ENCODE measurements around the gene CEACAM8.
A peak's percentile ranks its signal among the peaks of the same experiment; 100 is the strongest.
"Not testable (repeated sequence)": the region's sequence is repeated elsewhere in the genome, so short reads cannot be mapped to it uniquely, and the experiment has no call there.

CEACAM8 gene

DNA sequence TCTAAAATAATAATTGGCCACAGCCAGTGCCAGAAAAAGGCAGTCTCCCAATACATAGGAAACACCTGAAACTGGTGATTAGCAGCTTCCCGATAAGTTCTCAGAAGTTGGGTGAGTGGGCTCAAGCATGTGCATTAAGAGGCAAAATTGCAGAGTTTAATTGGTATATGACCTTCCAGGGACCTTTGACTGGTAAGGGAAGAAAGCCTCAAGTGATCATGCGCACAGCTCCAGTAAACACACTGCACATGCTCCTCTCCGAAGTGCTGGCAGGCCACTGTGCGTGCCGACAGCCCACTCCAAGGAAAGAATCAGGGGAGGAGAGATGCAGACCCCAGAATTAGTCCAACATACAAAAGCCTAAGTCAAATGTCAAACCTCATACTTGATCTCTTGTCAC lies 18.9 kb upstream of the CEACAM8 start:
- H2AFZ ChIP-seq (ENCODE audit: low read length), result no peak overlapping the region
- H3K4me2 ChIP-seq (ENCODE audit: low read length), result no peak overlapping the region
- H3K27me3 ChIP-seq (ENCODE audit: insufficient read depth, low read length), result no peaks in the 10 kb centered on the region
- H4K20me1 ChIP-seq (ENCODE audit: insufficient read depth, low read length), result no peaks in the 10 kb centered on the region
- H3K4me3 ChIP-seq (ENCODE audit: low read depth, low read length, poor library complexity, severe bottlenecking), result no peak overlapping the region
- H3F3A ChIP-seq (ENCODE audit: insufficient read depth, low read length), result no peaks in the 10 kb centered on the region
- no peaks in the 10 kb centered on the region for H3K9me2 ChIP-seq (ENCODE audit: low read depth, low read length)
- no peak for TF ChIP-seq EZH2 (IDR thresholded peaks at IDR 0.05; ENCODE audit: borderline replicate concordance, low read length)
- TF ChIP-seq, protein P1, sequence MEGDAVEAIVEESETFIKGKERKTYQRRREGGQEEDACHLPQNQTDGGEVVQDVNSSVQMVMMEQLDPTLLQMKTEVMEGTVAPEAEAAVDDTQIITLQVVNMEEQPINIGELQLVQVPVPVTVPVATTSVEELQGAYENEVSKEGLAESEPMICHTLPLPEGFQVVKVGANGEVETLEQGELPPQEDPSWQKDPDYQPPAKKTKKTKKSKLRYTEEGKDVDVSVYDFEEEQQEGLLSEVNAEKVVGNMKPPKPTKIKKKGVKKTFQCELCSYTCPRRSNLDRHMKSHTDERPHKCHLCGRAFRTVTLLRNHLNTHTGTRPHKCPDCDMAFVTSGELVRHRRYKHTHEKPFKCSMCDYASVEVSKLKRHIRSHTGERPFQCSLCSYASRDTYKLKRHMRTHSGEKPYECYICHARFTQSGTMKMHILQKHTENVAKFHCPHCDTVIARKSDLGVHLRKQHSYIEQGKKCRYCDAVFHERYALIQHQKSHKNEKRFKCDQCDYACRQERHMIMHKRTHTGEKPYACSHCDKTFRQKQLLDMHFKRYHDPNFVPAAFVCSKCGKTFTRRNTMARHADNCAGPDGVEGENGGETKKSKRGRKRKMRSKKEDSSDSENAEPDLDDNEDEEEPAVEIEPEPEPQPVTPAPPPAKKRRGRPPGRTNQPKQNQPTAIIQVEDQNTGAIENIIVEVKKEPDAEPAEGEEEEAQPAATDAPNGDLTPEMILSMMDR (IDR thresholded peaks at IDR 0.05; ENCODE audit: low read length), result no peak
- no peaks in the 10 kb centered on the region for H3K9me3 ChIP-seq (ENCODE audit: low read length)
- H3K79me2 ChIP-seq (ENCODE audit: insufficient read depth, low read length), result no peaks in the 10 kb centered on the region
- no peak overlapping the region for H3K27ac ChIP-seq (ENCODE audit: low read depth, low read length, poor library complexity, severe bottlenecking)
- H3K4me1 ChIP-seq (ENCODE audit: insufficient read depth, low read length, severe bottlenecking), result no peaks in the 10 kb centered on the region
- no peaks in the 10 kb centered on the region for H3K36me3 ChIP-seq (ENCODE audit: insufficient read depth, low read length)
- H3K9ac ChIP-seq (ENCODE audit: low read length), result no peak overlapping the region

DNA sequence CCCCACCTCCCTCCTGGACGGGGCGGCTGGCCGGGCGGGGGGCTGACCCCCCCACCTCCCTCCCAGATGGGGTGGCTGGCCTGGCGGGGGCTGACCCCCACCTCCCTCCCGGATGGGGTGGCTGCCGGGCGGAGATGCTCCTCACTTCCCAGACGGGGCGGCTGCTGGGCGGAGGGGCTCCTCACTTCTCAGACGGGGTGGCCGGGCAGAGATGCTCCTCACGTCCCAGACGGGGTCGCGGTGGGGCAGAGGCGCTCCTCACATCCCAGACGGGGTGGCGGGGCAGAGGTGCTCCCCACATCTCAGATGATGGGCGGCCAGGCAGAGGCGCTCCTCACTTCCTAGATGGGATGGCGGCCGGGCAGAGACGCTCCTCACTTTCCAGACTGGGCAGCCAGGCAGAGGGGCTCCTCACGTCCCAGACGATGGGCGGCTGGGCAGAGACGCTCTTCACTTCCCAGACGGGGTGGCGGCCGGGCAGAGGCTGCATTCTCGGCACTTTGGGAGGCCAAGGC lies 15.7 kb upstream of the CEACAM8 start:
- H3F3A ChIP-seq (ENCODE audit: insufficient read depth, low read length); H3K27ac ChIP-seq (ENCODE audit: low read depth, low read length, poor library complexity, severe bottlenecking); H3K27me3 ChIP-seq (ENCODE audit: insufficient read depth, low read length): not testable (repeated sequence)

DNA sequence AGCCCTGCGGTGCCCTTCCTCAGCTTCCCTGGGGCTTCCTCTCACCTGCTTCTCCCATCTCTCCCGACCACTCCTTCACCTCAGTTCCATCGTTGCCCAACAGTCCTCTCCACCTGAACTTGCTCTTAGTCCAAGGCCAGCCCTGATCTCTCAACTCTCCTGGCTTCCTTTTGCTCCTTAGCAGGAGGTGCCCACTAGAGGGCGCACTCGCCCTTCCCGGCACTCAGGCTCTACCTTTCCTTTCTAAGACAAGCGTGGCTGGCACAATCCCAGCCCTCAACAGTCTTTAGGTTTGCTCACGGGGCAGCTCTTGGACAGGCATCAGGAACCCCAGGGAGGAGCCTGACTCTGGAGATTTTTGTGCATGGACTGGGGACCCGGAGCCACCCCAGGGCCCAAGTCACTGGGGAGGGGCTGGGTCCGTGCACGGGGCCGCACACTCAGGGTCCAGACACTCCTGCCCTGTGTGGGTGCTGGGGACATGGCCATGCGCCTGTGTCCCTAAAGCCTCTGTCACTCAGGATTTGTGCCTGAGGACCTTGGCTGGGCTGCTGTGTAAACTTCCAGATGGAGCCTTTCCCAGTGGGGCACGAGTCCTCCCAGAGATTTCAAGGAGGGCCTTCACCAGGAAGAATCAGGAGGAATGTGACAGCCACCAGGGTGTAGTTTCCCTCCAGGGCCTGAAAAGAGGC lies 12.1 kb upstream of the CEACAM8 start:
- Histone ChIP-seq H3K4me1 (ENCODE audit: insufficient read depth, low read length, severe bottlenecking) (no peaks in the 10 kb centered on the region), H3K27me3 (ENCODE audit: insufficient read depth, low read length) (no peaks in the 10 kb centered on the region), H3K4me3 (ENCODE audit: low read depth, low read length, poor library complexity, severe bottlenecking) (no peak overlapping the region), H3K9me2 (ENCODE audit: low read depth, low read length) (no peaks in the 10 kb centered on the region), H4K20me1 (ENCODE audit: insufficient read depth, low read length) (no peaks in the 10 kb centered on the region), H3K4me2 (ENCODE audit: low read length) (no peak overlapping the region), H3K79me2 (ENCODE audit: insufficient read depth, low read length) (no peaks in the 10 kb centered on the region), H3K36me3 (ENCODE audit: insufficient read depth, low read length) (no peaks in the 10 kb centered on the region), H3K9me3 (ENCODE audit: low read length) (no peaks in the 10 kb centered on the region), H2AFZ (ENCODE audit: low read length) (no peak overlapping the region), H3K9ac (ENCODE audit: low read length) (no peak overlapping the region), H3F3A (ENCODE audit: insufficient read depth, low read length) (no peaks in the 10 kb centered on the region), H3K27ac (ENCODE audit: low read depth, low read length, poor library complexity, severe bottlenecking) (no peak overlapping the region)
- TF ChIP-seq, protein P1 (IDR thresholded peaks at IDR 0.05; ENCODE audit: low read length), result peak; percentile 92
- TF ChIP-seq EZH2 (IDR thresholded peaks at IDR 0.05; ENCODE audit: borderline replicate concordance, low read length), result no peak

More for the DNA sequence above, 15.7 kb upstream of the CEACAM8 start:
- not testable (repeated sequence) for H3K9ac ChIP-seq (ENCODE audit: low read length); H3K4me3 ChIP-seq (ENCODE audit: low read depth, low read length, poor library complexity, severe bottlenecking); H4K20me1 ChIP-seq (ENCODE audit: insufficient read depth, low read length); H3K79me2 ChIP-seq (ENCODE audit: insufficient read depth, low read length); H3K36me3 ChIP-seq (ENCODE audit: insufficient read depth, low read length); H3K9me2 ChIP-seq (ENCODE audit: low read depth, low read length); H3K4me2 ChIP-seq (ENCODE audit: low read length); H3K4me1 ChIP-seq (ENCODE audit: insufficient read depth, low read length, severe bottlenecking); H3K9me3 ChIP-seq (ENCODE audit: low read length); H2AFZ ChIP-seq (ENCODE audit: low read length)
